SIG-M5 (cell line): ENCODE measurements around the gene KRTAP5-7.
"Not testable (repeated sequence)": the region's sequence is repeated elsewhere in the genome, so short reads cannot be mapped to it uniquely, and the experiment has no call there.

Experiments used
- DNase-seq: peaks from one replicate; lab custom pipeline; 2025; lab: John Stamatoyannopoulos, UW

The KRTAP5-7 gene

GRCh38 chr11:71526796-71527575 is at the start of gene KRTAP5-7:
KRTAP5-7 (plus strand) TSS chr11:71527267; CDS start chr11:71527301, 34 bp downstream.
- DNase-seq, result not testable (repeated sequence)

- no peak for DNase-seq
Observed at GRCh38 chr11:71477641-71478527, 49.2 kb upstream of the KRTAP5-7 start.

- DNase-seq, result no peak
Observed at GRCh38 chr11:71478528-71478840, 48.6 kb upstream of the KRTAP5-7 start.

- DNase-seq, result no peak
Observed at GRCh38 chr11:71481101-71481960, 45.7 kb upstream of the KRTAP5-7 start.

- no peak for DNase-seq
Observed at GRCh38 chr11:71482216-71482615, 44.9 kb upstream of the KRTAP5-7 start.

- DNase-seq, result no peak
Observed at GRCh38 chr11:71482746-71483364, 44.2 kb upstream of the KRTAP5-7 start.

- DNase-seq, result no peak
Observed at GRCh38 chr11:71483692-71484091, 43.4 kb upstream of the KRTAP5-7 start.

GRCh38 chr11:71484248-71485062 is 42.6 kb upstream of the KRTAP5-7 start:
- no peak for DNase-seq

- no peak for DNase-seq
Observed at GRCh38 chr11:71485063-71485399, 42.0 kb upstream of the KRTAP5-7 start.

- DNase-seq, result no peak
Observed at GRCh38 chr11:71485466-71485865, 41.6 kb upstream of the KRTAP5-7 start.

GRCh38 chr11:71486320-71486719 is 40.7 kb upstream of the KRTAP5-7 start:
- no peak for DNase-seq

GRCh38 chr11:71488681-71489270 is 38.3 kb upstream of the KRTAP5-7 start:
- DNase-seq, result no peak

GRCh38 chr11:71489311-71490043 is 37.6 kb upstream of the KRTAP5-7 start:
- no peak for DNase-seq

GRCh38 chr11:71490044-71490730 is 36.9 kb upstream of the KRTAP5-7 start:
- no peak for DNase-seq

GRCh38 chr11:71490731-71491390 is 36.2 kb upstream of the KRTAP5-7 start:
- no peak for DNase-seq

- no peak for DNase-seq
Observed at GRCh38 chr11:71491531-71491930, 35.5 kb upstream of the KRTAP5-7 start.

GRCh38 chr11:71491940-71492339 is 35.1 kb upstream of the KRTAP5-7 start:
- DNase-seq, result no peak

- no peak for DNase-seq
Observed at GRCh38 chr11:71495286-71496230, 31.5 kb upstream of the KRTAP5-7 start.
